H1 (cell line): Measurements from ENCODE around the gene DOP1B. TPM values are rescaled to one million over a fixed set of nuclear protein-coding genes. Genes with fewer than 3 reads are reported as not detected.

Experiments used
- CTCF ChIA-PET: fragments of 300-600 bp; sonication (Branson Sonifier 250); formaldehyde crosslinking; loops from one replicate; lab custom pipeline; 2021; ENCODE audit not compliant: partially characterized antibody; lab: Charles Lee
- POLR2A ChIA-PET: fragments of 300-600 bp; sonication (Branson Sonifier 250); formaldehyde crosslinking; loops from one replicate; lab custom pipeline; 2021; ENCODE audit warnings: inconsistent platforms; ENCODE audit not compliant: partially characterized antibody; lab: Charles Lee
- DNase-seq, 2 experiments: peaks; one replicate each; pipeline versions ENCODE4 v3.0.0 to v3.0.0-alpha.2; 2010 to 2022; ENCODE audit warnings: low spot score in 2 of 2, low read depth in 1 of 2, mixed read lengths in 1 of 2
- FAIRE-seq: peaks from 2 replicates; lab custom pipeline; 2011; peaks lifted over from hg19 to GRCh38; lab: Jason Lieb, UNC
- H2AFZ ChIP-seq: 2 replicates; pipeline ENCODE4 v1.8.1; 2012; ENCODE audit warnings: low read length, inconsistent platforms
- H2AK5ac ChIP-seq: 2 replicates; pipeline ENCODE4 v1.6.1; 2013; ENCODE audit warnings: low read depth, low read length
- H2BK120ac ChIP-seq: replicated peaks from 2 replicates; pipeline ENCODE3; 2013; ENCODE audit warnings: low read depth, low read length, inconsistent platforms
- H2BK12ac ChIP-seq: 2 replicates; pipeline ENCODE4 v1.6.1; 2013; ENCODE audit warnings: low read depth, low read length
- H2BK15ac ChIP-seq: 2 replicates; pipeline ENCODE4 v1.6.1; 2013; ENCODE audit warnings: low read length
- H2BK20ac ChIP-seq: 2 replicates; pipeline ENCODE4 v1.6.1; 2013; ENCODE audit warnings: low read length
- H2BK5ac ChIP-seq: 2 replicates; pipeline ENCODE4 v1.6.1; 2013; ENCODE audit warnings: low read depth, low read length
- H3K14ac ChIP-seq: 2 replicates; pipeline ENCODE4 v1.6.1; 2013; ENCODE audit warnings: inconsistent platforms; ENCODE audit not compliant: insufficient read length
- H3K18ac ChIP-seq: 2 replicates; pipeline ENCODE4 v1.6.1; 2013; ENCODE audit warnings: low read length; ENCODE audit errors: extremely low read depth
- H3K23ac ChIP-seq: 2 replicates; pipeline ENCODE4 v1.6.1; 2013; ENCODE audit warnings: inconsistent platforms; ENCODE audit not compliant: insufficient read length
- H3K23me2 ChIP-seq: 2 replicates; pipeline ENCODE4 v1.6.1; 2013; ENCODE audit warnings: low read depth, low read length
- H3K27ac ChIP-seq: 2 replicates; pipeline ENCODE4 v1.6.1; 2011; ENCODE audit warnings: low read depth, low read length, inconsistent platforms
- H3K27me3 ChIP-seq, 4 experiments: replicated peaks in 1 of 4; 1 replicate in 1 of 4; 2 replicates in 3 of 4; pipeline versions ENCODE4 v1.6.1 to v1.8.1; 2011 to 2013; ENCODE audit warnings: low read length in 3 of 4, mild to moderate bottlenecking in 3 of 4, inconsistent platforms in 2 of 4, mixed read lengths in 2 of 4, moderate library complexity in 1 of 4; ENCODE audit not compliant: control insufficient read depth in 3 of 4, insufficient read depth in 3 of 4; ENCODE audit errors: extremely low read depth in 1 of 4
- H3K36me3 ChIP-seq, 4 experiments: 2 replicates each; pipeline versions ENCODE4 v1.6.1 to v1.8.1; 2011 to 2013; ENCODE audit warnings: mild to moderate bottlenecking in 4 of 4, low read length in 3 of 4, moderate library complexity in 2 of 4, control low read depth in 1 of 4, inconsistent platforms in 1 of 4; ENCODE audit not compliant: insufficient read depth in 4 of 4, control insufficient read depth in 2 of 4
- H3K4ac ChIP-seq: replicated peaks from 2 replicates; pipeline ENCODE3; 2013; ENCODE audit warnings: low read length, low read depth, mixed read lengths, inconsistent platforms; ENCODE audit not compliant: insufficient read length
- H3K4me1 ChIP-seq, 4 experiments: replicated peaks in 1 of 4; 1 replicate in 1 of 4; 2 replicates in 3 of 4; pipeline versions ENCODE4 v1.6.1 to v1.8.1; 2011 to 2013; ENCODE audit warnings: low read length in 3 of 4, inconsistent platforms in 2 of 4, mixed read lengths in 1 of 4; ENCODE audit not compliant: insufficient read depth in 4 of 4, control insufficient read depth in 3 of 4
- H3K4me2 ChIP-seq, 2 experiments: 2 replicates each; pipeline versions ENCODE4 v1.6.1 to v1.8.1; 2011 to 2013; ENCODE audit warnings: low read depth in 2 of 2, low read length in 2 of 2, control low read depth in 1 of 2, inconsistent platforms in 1 of 2, mild to moderate bottlenecking in 1 of 2; ENCODE audit not compliant: insufficient read depth in 1 of 2
- H3K4me3 ChIP-seq, 4 experiments: fragments of 200-600, 300-600 bp in 1 of 4; sonication (generic), shearing (Covaris generic), sonication (Bioruptor Twin) in 1 of 4; 2 replicates each; pipeline versions ENCODE4 v1.5.1 to v1.8.1; 2011 to 2016; ENCODE audit warnings: low read length in 4 of 4, low read depth in 3 of 4, control low read depth in 2 of 4, inconsistent platforms in 2 of 4, mild to moderate bottlenecking in 2 of 4, mixed read lengths in 1 of 4, moderate library complexity in 1 of 4; ENCODE audit not compliant: insufficient read depth in 2 of 4; ENCODE audit errors: extremely low read depth in 1 of 4
- H3K56ac ChIP-seq: replicated peaks from 2 replicates; pipeline ENCODE3; 2013; ENCODE audit warnings: low read depth, mild to moderate bottlenecking, mixed read lengths, low read length, inconsistent platforms; ENCODE audit not compliant: insufficient read length
- H3K79me1 ChIP-seq: 2 replicates; pipeline ENCODE4 v1.6.1; 2013; ENCODE audit warnings: low read depth, low read length, control low read depth
- H3K79me2 ChIP-seq, 2 experiments: 2 replicates each; pipeline versions ENCODE4 v1.6.1 to v1.8.1; 2012 to 2013; ENCODE audit warnings: low read length in 2 of 2, mild to moderate bottlenecking in 2 of 2, inconsistent platforms in 1 of 2; ENCODE audit not compliant: insufficient read depth in 2 of 2, control insufficient read depth in 1 of 2
- H3K9ac ChIP-seq, 4 experiments: replicated peaks in 1 of 4; 1 replicate in 1 of 4; 2 replicates in 3 of 4; pipeline versions ENCODE4 v1.6.1 to v1.8.1; 2011 to 2013; ENCODE audit warnings: low read depth in 3 of 4, low read length in 3 of 4, control low read depth in 2 of 4, mild to moderate bottlenecking in 2 of 4, moderate library complexity in 2 of 4, inconsistent platforms in 1 of 4; ENCODE audit errors: extremely low read depth in 1 of 4
- H3K9me3 ChIP-seq, 2 experiments: 2 replicates each; pipeline versions ENCODE4 v1.6.1 to v1.8.1; 2012 to 2013; ENCODE audit warnings: mild to moderate bottlenecking in 2 of 2, moderate library complexity in 2 of 2, control low read depth in 1 of 2, inconsistent platforms in 1 of 2, low read depth in 1 of 2, low read length in 1 of 2, mixed read lengths in 1 of 2; ENCODE audit not compliant: insufficient read depth in 2 of 2
- H4K20me1 ChIP-seq, 2 experiments: replicated peaks in 1 of 2; 2 replicates each; pipeline versions ENCODE3 to v1.8.1; 2011 to 2013; ENCODE audit warnings: inconsistent platforms in 2 of 2, low read length in 2 of 2, mild to moderate bottlenecking in 1 of 2; ENCODE audit not compliant: insufficient read depth in 2 of 2, control insufficient read depth in 1 of 2
- H4K5ac ChIP-seq: 2 replicates; pipeline ENCODE4 v1.6.1; 2013; ENCODE audit warnings: low read length, low read depth, mixed read lengths, inconsistent platforms; ENCODE audit not compliant: insufficient read length
- H4K8ac ChIP-seq: 2 replicates; pipeline ENCODE4 v1.8.0; 2013; ENCODE audit warnings: mild to moderate bottlenecking, moderate library complexity, low read length, inconsistent platforms; ENCODE audit not compliant: insufficient read depth; ENCODE audit errors: extremely low read depth
- H4K91ac ChIP-seq: replicated peaks from 2 replicates; pipeline ENCODE3; 2013; ENCODE audit warnings: low read length, mixed read lengths, inconsistent platforms; ENCODE audit not compliant: insufficient read length
- ASH2L ChIP-seq: fragments of 200-600, 300-600 bp; sonication (generic); IDR thresholded peaks from one replicate; pipeline ENCODE4 v1.7.1; 2017; ENCODE audit warnings: low read length
- ATF3 ChIP-seq: IDR thresholded peaks from 2 replicates; pipeline ENCODE4 v1.6.1; 2011; ENCODE audit warnings: low read depth, mild to moderate bottlenecking, low read length; ENCODE audit not compliant: insufficient read depth
- CEBPB ChIP-seq: IDR thresholded peaks from 2 replicates; pipeline ENCODE4 v1.6.1; 2012; ENCODE audit warnings: low read depth, low read length
- CTBP2 ChIP-seq: IDR thresholded peaks from 2 replicates; pipeline ENCODE4 v1.7.0; 2011; ENCODE audit warnings: borderline replicate concordance, mild to moderate bottlenecking, moderate library complexity, mixed read lengths, low read length; ENCODE audit not compliant: insufficient read depth, insufficient read length
- GABPA ChIP-seq: IDR thresholded peaks from 2 replicates; pipeline ENCODE4 v1.6.1; 2011; ENCODE audit warnings: mild to moderate bottlenecking, low read length, moderate library complexity, borderline replicate concordance; ENCODE audit not compliant: insufficient read depth
- KDM5A ChIP-seq: fragments of 200-600 bp; IDR thresholded peaks from 2 replicates; pipeline ENCODE4 v1.7.1; 2012; ENCODE audit warnings: mild to moderate bottlenecking, low read length, inconsistent platforms, mixed read lengths
- MAX ChIP-seq: IDR thresholded peaks from 2 replicates; pipeline ENCODE4 v1.6.1; 2012; ENCODE audit warnings: inconsistent platforms
- RAD21 ChIP-seq, 2 experiments: IDR thresholded peaks in 1 of 2; conservative IDR thresholded peaks in 1 of 2; 2 replicates each; pipeline ENCODE4 v1.6.1; 2011; ENCODE audit warnings: low read depth in 2 of 2, low read length in 2 of 2, improper control_type of control experiment in 1 of 2, inconsistent platforms in 1 of 2, mild to moderate bottlenecking in 1 of 2, moderate library complexity in 1 of 2
- RFX5 ChIP-seq: IDR thresholded peaks from 2 replicates; pipeline ENCODE4 v1.6.1; 2011; ENCODE audit warnings: low read depth, low read length, improper control_type of control experiment, borderline replicate concordance
- RXRA ChIP-seq: IDR thresholded peaks from 2 replicates; pipeline ENCODE4 v1.6.1; 2011; ENCODE audit warnings: low read depth, mild to moderate bottlenecking, low read length, moderate library complexity; ENCODE audit not compliant: insufficient read depth
- SP2 ChIP-seq: IDR thresholded peaks from 2 replicates; pipeline ENCODE4 v1.6.1; 2012; ENCODE audit warnings: mild to moderate bottlenecking, low read length, inconsistent platforms
- TAF7 ChIP-seq: optimal IDR thresholded peaks from 2 replicates; pipeline ENCODE3; 2011; ENCODE audit warnings: low read depth, mild to moderate bottlenecking, inconsistent platforms, low read length, moderate library complexity, borderline replicate concordance
- TBP ChIP-seq: IDR thresholded peaks from 2 replicates; pipeline ENCODE4 v1.6.1; 2011; ENCODE audit warnings: low read depth, low read length, improper control_type of control experiment
- WGBS, 2 experiments: shearing (Covaris generic) in 1 of 2; methylation state at CpG; one replicate each; pipeline versions ENCODE4 v1.1.6 to v1.1.7; 2013 to 2015; ENCODE audit warnings: low lambda C conversion rate in 2 of 2, mixed read lengths in 2 of 2, inconsistent platforms in 1 of 2, low coverage in 1 of 2, missing lambda C conversion rate in 1 of 2; ENCODE audit not compliant: insufficient replicate concordance in 2 of 2, insufficient coverage in 1 of 2, insufficient read length in 1 of 2; ENCODE audit errors: extremely low coverage in 1 of 2, missing lambda C conversion rate in 1 of 2; 5-methylcytosine and 5-hydroxymethylcytosine counted together
- polyA plus RNA-seq, 7 experiments: library from polyadenylated mRNA; depleted of rRNA in 3 of 7; stranded (reverse) in 5 of 7; unstranded in 2 of 7; fragments of >200 nt in 5 of 7; fragments of 200-250 nt in 2 of 7; gene quantifications; 1 replicate in 5 of 7; 2 replicates in 1 of 7; 4 replicates in 1 of 7; pipeline versions ENCODE4 v1.2.1 to v1.2.3, GENCODE V29; 2011 to 2013; ENCODE audit warnings: missing spikeins in 2 of 7, mixed read lengths in 2 of 7
- total RNA-seq: library from RNA; stranded (reverse); fragmentation: NEBNext Ultra II Directional; extraction: Animal tissue kit (Norgen Biotek cat#: 25700); gene quantifications from 2 replicates; pipeline ENCODE4 v1.2.1, GENCODE V29; 2021

Gene DOP1B
- total and polyA plus RNA-seq, 2 of the 8 experiments (the other 6 are each of a cell fraction or from before 2014, with no cell fraction given), result 2.8 to 9.9 TPM

- no peaks in the 10 kb centered on the region for H3K9me3 ChIP-seq
- H3K79me2 ChIP-seq, result no peaks in the 10 kb centered on the region
- no peak overlapping the region for H3K4me3 ChIP-seq
- H2BK12ac ChIP-seq, result no peak overlapping the region
- no peak overlapping the region for H4K8ac ChIP-seq
- H3K36me3 ChIP-seq, result 0 out of 8 replicates have a peak, but pooled peaks cover 0 to 2% (median 0%) of the 10 kb centered on the region in 4 experiments
- H3K4me1 ChIP-seq, result no peaks in the 10 kb centered on the region
- H3K14ac ChIP-seq, result no peak overlapping the region
- H3K23me2 ChIP-seq, result no peaks in the 10 kb centered on the region
- no peaks in the 10 kb centered on the region; the same call in 1 of the 2 replicates for H3K79me1 ChIP-seq
- no peak overlapping the region for H2AK5ac ChIP-seq
- no peak overlapping the region for H2BK20ac ChIP-seq
- H3K27ac ChIP-seq, result no peak overlapping the region
- H3K4me2 ChIP-seq, result no peak overlapping the region
- no peak overlapping the region for H2BK15ac ChIP-seq
- no peaks in the 10 kb centered on the region for H4K20me1 ChIP-seq
- CTCF ChIA-PET, result interaction anchor here (0.6 to 1.8 kb wide), 3 partner anchors 19 to 459 kb away, joined by 3 to 9 read pairs (median 3); no protein-coding TSS in a partner anchor
- 89% methylated on average over 5 of the region's 6 CpGs; no CpG with 5 or more reads in 1 of the 2 experiments for WGBS, 2 experiments
- no peak for DNase-seq
- H4K5ac ChIP-seq, result no peak overlapping the region
- no peak overlapping the region for H3K4ac ChIP-seq
- no peak overlapping the region for H3K9ac ChIP-seq
- no peak overlapping the region for H2BK5ac ChIP-seq
- H4K91ac ChIP-seq, result no peak overlapping the region
- FAIRE-seq, result no peak
- no peak overlapping the region for H3K18ac ChIP-seq
- H3K56ac ChIP-seq, result no peak overlapping the region
- H2AFZ ChIP-seq, result no peak overlapping the region
- no peak overlapping the region for H3K23ac ChIP-seq
- no peaks in the 10 kb centered on the region for H3K27me3 ChIP-seq
- no peak overlapping the region for H2BK120ac ChIP-seq
- POLR2A ChIA-PET, result no interaction called here
- TF ChIP-seq RAD21 (IDR thresholded peaks at IDR 0.05 in 1 of 2, conservative IDR thresholded peaks at IDR 0.05 in 1 of 2; ENCODE audit: low read depth in 2 of 2, low read length in 2 of 2), result no peak
- TF ChIP-seq MAX, result no peak
- no peak for TF ChIP-seq GABPA
- TF ChIP-seq RFX5, result no peak
- TF ChIP-seq SP2, result no peak
- TF ChIP-seq RXRA, result no peak
- TF ChIP-seq CEBPB, result no peak
- TF ChIP-seq TBP, result no peak
- no peak for TF ChIP-seq ATF3
- TF ChIP-seq TAF7, result no peak
- no peak for TF ChIP-seq CTBP2
- no peak for TF ChIP-seq ASH2L
- no peak for TF ChIP-seq KDM5A
Measured at GRCh38 chr21:36174780-36175179, 18.2 kb downstream of the DOP1B start.
